WERI-Rb-1 (cell line): ENCODE measurements around the gene DRAXIN.

Experiments
- DNase-seq: peaks from one replicate; pipeline ENCODE4 v3.0.0-alpha.2; 2020
- H3K27ac ChIP-seq: fragments of 250-450 bp; sonication (Bioruptor Pico); 2 replicates; pipeline ENCODE4 v1.5.1; 2020; ENCODE audit warnings: mild to moderate bottlenecking, moderate library complexity
- H3K27me3 ChIP-seq: fragments of 250-450 bp; sonication (Bioruptor Pico); 2 replicates; pipeline ENCODE4 v1.5.1; 2021; ENCODE audit warnings: mild to moderate bottlenecking, low read depth, moderate library complexity; ENCODE audit not compliant: insufficient read depth, severe bottlenecking
- H3K36me3 ChIP-seq: fragments of 250-450 bp; sonication (Bioruptor Pico); 2 replicates; pipeline ENCODE4 v1.5.1; 2020; ENCODE audit warnings: mild to moderate bottlenecking, moderate library complexity
- H3K4me3 ChIP-seq: 2 replicates; pipeline ENCODE4 v1.5.1; 2011; ENCODE audit warnings: low read depth, mild to moderate bottlenecking, control low read depth, low read length
- H3K9me3 ChIP-seq: fragments of 250-450 bp; sonication (Bioruptor Pico); 2 replicates; pipeline ENCODE4 v1.5.1; 2021; ENCODE audit warnings: mild to moderate bottlenecking, moderate library complexity; ENCODE audit not compliant: severe bottlenecking
- CTCF ChIP-seq: IDR thresholded peaks from 2 replicates; pipeline ENCODE4 v1.5.1; 2011; ENCODE audit warnings: low read depth, mild to moderate bottlenecking, control low read depth, inconsistent platforms, low read length

The DRAXIN gene

GRCh38 chr1:11711490-11711889, 20.0 kb downstream of the DRAXIN start:
- H3K9me3 ChIP-seq: no peaks in the 10 kb centered on the region
- no peak overlapping the region for H3K27ac ChIP-seq
- no peak overlapping the region for H3K4me3 ChIP-seq
- no peak for DNase-seq
- no peaks in the 10 kb centered on the region for H3K27me3 ChIP-seq
- peaks cover 26% of the 10 kb centered on the region for H3K36me3 ChIP-seq
- no peak for TF ChIP-seq CTCF

GRCh38 chr1:11712285-11712684, 20.8 kb downstream of the DRAXIN start:
- no peak for DNase-seq
- H3K27ac ChIP-seq: no peak overlapping the region
- no peaks in the 10 kb centered on the region for H3K27me3 ChIP-seq
- no peak overlapping the region for H3K4me3 ChIP-seq
- peaks cover 23% of the 10 kb centered on the region for H3K36me3 ChIP-seq
- TF ChIP-seq CTCF: no peak
- H3K9me3 ChIP-seq: no peaks in the 10 kb centered on the region

GRCh38 chr1:11713095-11713494, 21.6 kb downstream of the DRAXIN start:
- H3K4me3 ChIP-seq: no peak overlapping the region
- no peak overlapping the region for H3K27ac ChIP-seq
- no peak for TF ChIP-seq CTCF
- H3K27me3 ChIP-seq: no peaks in the 10 kb centered on the region
- H3K36me3 ChIP-seq: peaks cover 21% of the 10 kb centered on the region; the same call in 1 of the 2 replicates
- no peaks in the 10 kb centered on the region for H3K9me3 ChIP-seq
- no peak for DNase-seq

- H3K36me3 ChIP-seq: peaks cover 12% of the 10 kb centered on the region
- no peak for TF ChIP-seq CTCF
- no peaks in the 10 kb centered on the region for H3K27me3 ChIP-seq
- no peaks in the 10 kb centered on the region for H3K9me3 ChIP-seq
- DNase-seq: peak; percentile 63
- no peak overlapping the region for H3K4me3 ChIP-seq
- peak overlapping the region; percentile 10; the same call in 1 of the 2 replicates for H3K27ac ChIP-seq
These were observed 23.5 kb downstream of the DRAXIN start for GRCh38 chr1:11714831-11715575.

GRCh38 chr1:11719313-11720032, 28.0 kb downstream of the DRAXIN start:
- no peaks in the 10 kb centered on the region for H3K27me3 ChIP-seq
- peaks cover 4% of the 10 kb centered on the region for H3K36me3 ChIP-seq
- no peaks in the 10 kb centered on the region for H3K9me3 ChIP-seq
- peak overlapping the region; percentile 11; the same call in 1 of the 2 replicates for H3K4me3 ChIP-seq
- TF ChIP-seq CTCF: peak; percentile 91
- H3K27ac ChIP-seq: peak overlapping the region; percentile 66
- DNase-seq: peak; percentile 72
